ENCODE measurements around the gene SFXN5. TPM values are rescaled to one million over a fixed set of nuclear protein-coding genes. Genes with fewer than 3 reads are reported as not detected.
A peak's percentile ranks its signal among the peaks of the same experiment; 100 is the strongest.

Gene SFXN5
- total and polyA plus RNA-seq, 2 of the 8 experiments (the other 6 are each of a cell fraction or from before 2014, with no cell fraction given), result 29.3 to 33.1 TPM

DNA sequence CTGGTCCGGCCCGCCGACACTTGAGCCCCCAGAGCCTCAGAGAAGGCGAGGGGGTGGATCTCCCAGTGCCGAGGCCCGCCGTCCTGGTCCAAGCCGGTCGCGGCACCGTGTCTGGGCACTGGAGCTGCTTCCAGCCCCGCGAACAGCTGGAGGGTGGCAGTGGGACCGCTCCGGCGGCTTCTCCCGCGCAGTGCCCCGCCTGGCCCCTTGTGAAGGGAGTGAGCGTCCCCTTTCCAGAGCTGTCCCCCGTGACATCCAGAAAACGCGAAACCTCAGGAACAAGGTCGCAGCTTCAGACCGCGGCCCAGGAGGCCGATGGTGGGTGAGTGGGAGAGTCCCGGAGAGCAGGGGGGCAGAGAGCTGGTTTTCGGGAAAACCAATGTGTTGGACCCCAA lies 154.8 kb downstream of the SFXN5 start:
- no peaks in the 10 kb centered on the region for H3K9me3 ChIP-seq (ENCODE audit: insufficient read depth in 2 of 2, low read depth in 1 of 2, low read length in 1 of 2)
- H3K23ac ChIP-seq (ENCODE audit: insufficient read length), result no peak overlapping the region
- H2BK15ac ChIP-seq (ENCODE audit: low read length), result no peak overlapping the region
- peak overlapping the region; percentile 94 to 97 for H3K4me2 ChIP-seq (ENCODE audit: insufficient read depth in 1 of 2, low read depth in 2 of 2, low read length in 2 of 2)
- ChIA-PET CTCF (ENCODE audit: partially characterized antibody) (interaction anchor here (0.6 to 24.3 kb wide), 17 partner anchors 8 to 261 kb away, joined by 3 to 497 read pairs (median 4); partner anchors contain the start of gene SPR), POLR2A (ENCODE audit: partially characterized antibody) (interaction anchor here (1.0 to 2.8 kb wide), 9 partner anchors 10 to 47 kb away, joined by 3 to 21 read pairs (median 4); partner anchors contain the start of gene SPR)
- peak overlapping the region; percentile 40; the same call in 1 of the 2 replicates for H2BK5ac ChIP-seq (ENCODE audit: low read depth, low read length)
- H4K20me1 ChIP-seq (replicated peaks in 1 of 2; ENCODE audit: control insufficient read depth in 1 of 2, insufficient read depth in 2 of 2, low read length in 2 of 2), result peaks cover 14 to 15% of the 10 kb centered on the region in 2 experiments
- peak in 1 of 2 experiments; percentile 80 for DNase-seq (ENCODE audit: low read depth in 1 of 2, low spot score in 2 of 2)
- H2BK12ac ChIP-seq (ENCODE audit: low read depth, low read length), result peak overlapping the region; percentile 53; the same call in 1 of the 2 replicates
- no peak overlapping the region for H3K27ac ChIP-seq (ENCODE audit: low read depth, low read length)
- H2BK120ac ChIP-seq (replicated peaks; ENCODE audit: low read depth, low read length), result no peak overlapping the region
- no peaks in the 10 kb centered on the region for H3K79me1 ChIP-seq (ENCODE audit: low read depth, low read length)
- peaks cover 20 to 53% (median 28%) of the 10 kb centered on the region in 4 experiments for H3K4me1 ChIP-seq (replicated peaks in 1 of 4; ENCODE audit: control insufficient read depth in 3 of 4, insufficient read depth in 4 of 4, low read length in 3 of 4)
- no peak overlapping the region; a peak in 1 of 7 replicates for H3K9ac ChIP-seq (replicated peaks in 1 of 4; ENCODE audit: extremely low read depth in 1 of 4, low read depth in 3 of 4, low read length in 3 of 4)
- peaks cover 82 to 96% (median 89%) of the 10 kb centered on the region in 4 experiments for H3K27me3 ChIP-seq (replicated peaks in 1 of 4; ENCODE audit: control insufficient read depth in 3 of 4, extremely low read depth in 1 of 4, insufficient read depth in 3 of 4, low read length in 3 of 4)
- no peak overlapping the region for H4K5ac ChIP-seq (ENCODE audit: insufficient read length, low read depth, low read length)
- no peak overlapping the region for H4K8ac ChIP-seq (ENCODE audit: extremely low read depth, insufficient read depth, low read length)
- peak overlapping the region; percentile 17 for H3K56ac ChIP-seq (replicated peaks; ENCODE audit: insufficient read length, low read depth, low read length)
- WGBS, 2 experiments (ENCODE audit: extremely low coverage in 1 of 2, insufficient coverage in 1 of 2, insufficient read length in 1 of 2, insufficient replicate concordance in 2 of 2, low coverage in 1 of 2, low lambda C conversion rate in 2 of 2, missing lambda C conversion rate in 1 of 2), result 1% methylated on average over 24 of the region's 29 CpGs; no CpG with 5 or more reads in 1 of the 2 experiments
- no peak overlapping the region for H3K4ac ChIP-seq (replicated peaks; ENCODE audit: insufficient read length, low read depth, low read length)
- H3K18ac ChIP-seq (ENCODE audit: extremely low read depth, low read length), result peak overlapping the region; percentile 96
- no peak overlapping the region; the same call in 1 of the 2 replicates for H2AK5ac ChIP-seq (ENCODE audit: low read depth, low read length)
- peaks cover 0 to 6% (median 0%) of the 10 kb centered on the region in 4 experiments; a peak in 1 of 8 replicates for H3K36me3 ChIP-seq (ENCODE audit: control insufficient read depth in 2 of 4, insufficient read depth in 4 of 4, low read length in 3 of 4)
- peaks cover 24% of the 10 kb centered on the region; the same call in 1 of the 2 replicates for H3K23me2 ChIP-seq (ENCODE audit: low read depth, low read length)
- H3K4me3 ChIP-seq (ENCODE audit: extremely low read depth in 1 of 4, insufficient read depth in 2 of 4, low read depth in 3 of 4, low read length in 4 of 4), result peak overlapping the region; percentile 55 to 70 (median 66)
- no peak overlapping the region for H4K91ac ChIP-seq (replicated peaks; ENCODE audit: insufficient read length, low read length)
- no peak for FAIRE-seq
- no peaks in the 10 kb centered on the region for H3K79me2 ChIP-seq (ENCODE audit: control insufficient read depth in 1 of 2, insufficient read depth in 2 of 2, low read length in 2 of 2)
- peak overlapping the region; percentile 91; the same call in 1 of the 2 replicates for H2AFZ ChIP-seq (ENCODE audit: low read length)
- H2BK20ac ChIP-seq (ENCODE audit: low read length), result no peak overlapping the region
- H3K14ac ChIP-seq (ENCODE audit: insufficient read length), result no peak overlapping the region
- TF ChIP-seq CREB1 (IDR thresholded peaks at IDR 0.05) (no peak), KDM1A (IDR thresholded peaks at IDR 0.05; ENCODE audit: borderline replicate concordance, low read length) (0 out of 2 replicates have a peak, but pooled peaks have one; percentile 3), EZH2 (IDR thresholded peaks at IDR 0.05; ENCODE audit: low read depth, low read length, severe bottlenecking) (peak; percentile 57), SUZ12 (IDR thresholded peaks at IDR 0.05; ENCODE audit: low read length) (peak; percentile 59; the same call in 1 of the 2 replicates), BCL11A (IDR thresholded peaks at IDR 0.05; ENCODE audit: low read depth in 2 of 2, low read length in 2 of 2) (no peak), TAF7 (optimal IDR thresholded peaks at IDR 0.05; ENCODE audit: borderline replicate concordance, low read depth, low read length) (no peak), POLR2AphosphoS5 (IDR thresholded peaks at IDR 0.05; ENCODE audit: low read depth, low read length) (no peak), JUN (IDR thresholded peaks at IDR 0.05; ENCODE audit: low read depth, low read length) (no peak), SRF (IDR thresholded peaks at IDR 0.05; ENCODE audit: low read depth, low read length) (no peak), CHD1 (IDR thresholded peaks at IDR 0.05; ENCODE audit: low read depth, low read length) (no peak)
- TF ChIP-seq, protein P1, sequence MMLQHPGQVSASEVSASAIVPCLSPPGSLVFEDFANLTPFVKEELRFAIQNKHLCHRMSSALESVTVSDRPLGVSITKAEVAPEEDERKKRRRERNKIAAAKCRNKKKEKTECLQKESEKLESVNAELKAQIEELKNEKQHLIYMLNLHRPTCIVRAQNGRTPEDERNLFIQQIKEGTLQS (IDR thresholded peaks at IDR 0.05; ENCODE audit: insufficient read depth, low read depth, low read length), result no peak
- TF ChIP-seq, protein P2, sequence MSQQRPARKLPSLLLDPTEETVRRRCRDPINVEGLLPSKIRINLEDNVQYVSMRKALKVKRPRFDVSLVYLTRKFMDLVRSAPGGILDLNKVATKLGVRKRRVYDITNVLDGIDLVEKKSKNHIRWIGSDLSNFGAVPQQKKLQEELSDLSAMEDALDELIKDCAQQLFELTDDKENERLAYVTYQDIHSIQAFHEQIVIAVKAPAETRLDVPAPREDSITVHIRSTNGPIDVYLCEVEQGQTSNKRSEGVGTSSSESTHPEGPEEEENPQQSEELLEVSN (IDR thresholded peaks at IDR 0.05), result peak; percentile 33
